Adipocyte (in vitro differentiated cells): ENCODE results near the gene TSEN54.
A peak's percentile ranks its signal among the peaks of the same experiment; 100 is the strongest.

Source experiments
- DNase-seq: peaks from one replicate; pipeline ENCODE4 v3.0.0-alpha.2; 2015; ENCODE audit warnings: low read depth
- H3K27me3 ChIP-seq: replicated peaks from 2 replicates; pipeline ENCODE4 v1.7.0; 2013; ENCODE audit warnings: mild to moderate bottlenecking, low read length, moderate library complexity; ENCODE audit not compliant: control insufficient read depth, insufficient read depth
- H3K36me3 ChIP-seq: 2 replicates; pipeline ENCODE4 v1.7.0; 2013; ENCODE audit warnings: low read length, mild to moderate bottlenecking, moderate library complexity; ENCODE audit not compliant: control insufficient read depth, insufficient read depth, severe bottlenecking
- H3K4me1 ChIP-seq: 2 replicates; pipeline ENCODE4 v1.7.0; 2013; ENCODE audit warnings: mild to moderate bottlenecking, low read length, moderate library complexity; ENCODE audit not compliant: control insufficient read depth, insufficient read depth
- H3K4me3 ChIP-seq: 2 replicates; pipeline ENCODE4 v1.7.0; 2013; ENCODE audit warnings: mild to moderate bottlenecking, low read length, moderate library complexity
- H3K9ac ChIP-seq: 2 replicates; pipeline ENCODE4 v1.7.0; 2013; ENCODE audit warnings: mild to moderate bottlenecking, low read length, moderate library complexity
- H3K9me3 ChIP-seq: 2 replicates; pipeline ENCODE4 v1.7.0; 2013; ENCODE audit warnings: mild to moderate bottlenecking, low read length, moderate library complexity; ENCODE audit not compliant: control insufficient read depth

The TSEN54 gene

DNA sequence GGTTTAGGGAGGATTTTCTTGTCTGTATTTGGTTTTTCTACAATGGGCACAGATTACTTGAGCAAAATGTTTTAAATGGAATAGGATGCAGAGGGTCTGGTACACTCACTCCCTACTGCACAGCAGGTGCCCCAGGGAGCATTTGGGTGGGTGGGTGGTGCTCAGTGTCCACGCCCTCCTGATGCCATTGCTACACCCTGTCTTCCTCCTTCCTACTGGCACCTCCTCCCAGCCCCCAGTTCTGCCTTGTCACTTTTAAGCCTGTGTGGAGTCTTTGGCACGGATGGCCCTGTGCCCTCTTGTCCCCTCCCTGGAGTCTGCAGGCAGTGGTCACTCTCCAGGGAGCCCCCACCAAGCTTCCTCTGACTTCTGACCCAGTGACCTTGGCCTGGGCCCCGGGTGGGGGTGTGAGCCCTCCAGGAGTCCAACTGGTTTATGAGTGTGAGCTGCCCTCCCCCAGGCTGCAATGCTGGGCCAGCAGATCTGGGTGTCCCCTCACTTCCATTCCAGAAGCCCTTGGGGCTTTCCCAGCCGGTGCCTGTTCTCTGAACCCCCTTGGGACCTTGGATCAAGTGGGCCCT, 24.7 kb downstream of the TSEN54 start:
- Histone ChIP-seq H3K27me3 (peaks cover 56% of the 10 kb centered on the region), H3K4me3 (no peak overlapping the region), H3K4me1 (no peaks in the 10 kb centered on the region), H3K36me3 (no peaks in the 10 kb centered on the region), H3K9me3 (no peaks in the 10 kb centered on the region), H3K9ac (no peak overlapping the region)
- DNase-seq, result no peak

DNA sequence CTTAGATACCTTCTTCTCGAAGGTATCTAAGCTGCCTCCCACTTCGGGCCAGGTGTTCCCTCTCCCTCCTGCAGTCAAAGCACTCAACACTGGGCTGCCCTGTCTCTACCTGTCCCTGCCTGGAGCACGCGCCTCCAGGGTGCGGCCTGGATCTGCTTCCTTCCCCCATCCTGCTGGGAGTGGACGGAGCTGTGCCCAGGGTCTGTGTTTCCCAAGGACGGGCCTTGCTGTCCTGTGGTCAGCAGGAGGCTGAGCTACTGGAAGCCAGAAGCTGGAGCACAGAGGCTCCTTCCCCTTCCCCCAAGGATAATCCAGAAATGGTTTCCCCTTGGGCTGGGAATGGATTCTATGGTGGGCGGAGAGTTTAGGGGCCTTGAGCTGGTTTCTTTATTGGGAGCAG, 25.9 kb downstream of the TSEN54 start:
- H3K9ac ChIP-seq, result no peak overlapping the region
- H3K36me3 ChIP-seq, result no peaks in the 10 kb centered on the region
- H3K4me3 ChIP-seq, result no peak overlapping the region
- peaks cover 58% of the 10 kb centered on the region for H3K27me3 ChIP-seq
- no peaks in the 10 kb centered on the region for H3K4me1 ChIP-seq
- no peaks in the 10 kb centered on the region for H3K9me3 ChIP-seq
- DNase-seq, result no peak

DNA sequence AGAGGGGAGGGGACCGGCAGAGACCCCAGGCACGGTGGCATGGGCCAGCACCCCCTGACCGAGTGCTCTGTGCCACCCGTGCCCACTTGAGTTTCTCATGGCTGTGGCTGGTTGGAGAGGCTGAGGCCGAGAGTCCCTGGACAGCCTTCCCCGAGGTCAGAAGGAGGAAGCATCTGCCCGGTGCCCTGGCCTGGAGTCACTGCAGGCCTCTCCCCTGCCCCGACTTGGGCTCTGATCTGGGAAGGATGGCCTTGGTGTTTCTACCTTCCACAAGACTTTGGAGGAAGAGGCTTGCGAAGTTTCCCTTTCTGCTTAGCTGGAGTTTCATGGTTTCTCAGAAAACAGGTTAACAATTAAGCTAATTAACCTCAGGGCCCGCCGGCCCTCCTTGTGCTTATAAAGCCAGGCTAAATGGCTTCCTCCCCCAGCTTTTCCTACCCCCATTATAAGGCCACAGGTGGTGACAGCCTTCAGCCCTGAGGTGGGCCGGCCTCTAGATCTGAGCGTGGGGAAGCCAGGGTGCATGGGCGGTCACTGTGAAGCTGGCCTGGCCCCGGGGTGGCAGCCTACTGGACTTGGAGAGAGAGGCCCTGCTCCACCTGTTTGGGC, 26.5 kb downstream of the TSEN54 start:
- H3K4me1 ChIP-seq, result no peaks in the 10 kb centered on the region
- H3K9ac ChIP-seq, result no peak overlapping the region
- H3K4me3 ChIP-seq, result no peak overlapping the region
- H3K36me3 ChIP-seq, result no peaks in the 10 kb centered on the region
- H3K9me3 ChIP-seq, result no peaks in the 10 kb centered on the region
- peaks cover 61% of the 10 kb centered on the region for H3K27me3 ChIP-seq
- DNase-seq, result no peak

DNA sequence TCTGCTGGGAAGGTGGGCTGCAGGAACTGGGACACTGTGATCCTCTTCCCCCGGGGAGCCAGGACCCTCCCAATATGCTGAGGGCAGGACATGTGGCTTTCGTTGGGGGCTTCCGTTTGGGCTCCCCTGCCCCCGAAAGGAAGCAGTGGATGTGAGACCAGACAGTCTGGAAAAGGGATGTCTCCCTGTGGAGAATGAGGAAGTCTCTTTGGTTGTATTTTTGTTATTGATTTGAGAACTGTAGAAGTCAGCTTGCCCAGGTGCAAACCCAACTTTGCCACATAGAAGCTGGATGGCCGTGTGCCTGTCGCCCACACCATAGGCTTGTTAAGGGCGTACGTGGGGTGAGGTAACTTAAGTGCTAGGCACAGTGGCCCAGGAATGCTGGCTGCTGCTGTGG, 27.9 kb downstream of the TSEN54 start:
- H3K27me3 ChIP-seq, result peaks cover 61% of the 10 kb centered on the region
- H3K36me3 ChIP-seq, result no peaks in the 10 kb centered on the region
- H3K9me3 ChIP-seq, result no peaks in the 10 kb centered on the region
- no peak overlapping the region for H3K4me3 ChIP-seq
- no peaks in the 10 kb centered on the region for H3K4me1 ChIP-seq
- no peak for DNase-seq
- no peak overlapping the region for H3K9ac ChIP-seq

DNA sequence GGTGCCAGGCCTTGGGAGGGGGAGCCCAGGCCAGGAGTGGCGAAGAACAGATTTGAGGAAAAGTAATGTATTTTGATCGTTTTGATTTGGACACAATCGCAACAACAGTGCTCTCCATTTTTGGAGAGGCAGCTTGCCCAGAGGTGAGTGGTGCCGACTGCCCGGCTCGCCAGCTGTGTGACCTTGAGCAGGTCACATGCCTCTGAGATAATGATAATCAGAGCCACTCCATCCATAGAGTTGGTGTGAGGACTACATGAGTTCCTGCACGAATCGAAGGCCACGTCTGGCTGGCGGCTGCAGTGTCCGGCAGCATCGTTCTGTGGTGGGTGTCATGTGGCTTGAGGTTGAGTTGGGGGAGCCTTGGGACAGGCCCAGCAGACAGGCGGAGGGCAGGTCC, 29.9 kb downstream of the TSEN54 start:
- Histone ChIP-seq H3K27me3 (peaks cover 59% of the 10 kb centered on the region), H3K4me3 (no peak overlapping the region), H3K36me3 (no peaks in the 10 kb centered on the region), H3K9ac (no peak overlapping the region), H3K4me1 (no peaks in the 10 kb centered on the region), H3K9me3 (no peaks in the 10 kb centered on the region)
- DNase-seq, result no peak

DNA sequence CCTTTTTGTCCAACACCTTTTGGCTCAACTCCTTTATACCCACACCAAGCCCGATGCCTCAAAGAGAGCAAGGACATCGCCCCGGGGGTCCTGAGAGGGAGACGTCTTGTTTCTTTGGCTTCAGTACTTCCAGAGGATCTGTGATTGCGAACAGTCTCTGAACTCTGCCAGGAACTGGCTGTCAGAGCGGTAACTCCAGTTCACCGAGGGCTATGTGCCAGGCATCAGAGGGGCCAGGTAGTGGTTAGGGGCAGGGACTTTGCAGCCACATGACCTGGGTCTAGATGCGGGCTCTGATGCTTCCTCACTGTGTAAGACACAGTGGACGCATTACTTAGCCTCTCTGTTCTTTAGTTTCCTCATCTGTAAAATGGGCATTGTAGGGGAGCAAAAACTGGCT, 30.8 kb downstream of the TSEN54 start:
- no peak overlapping the region for H3K9ac ChIP-seq
- no peak overlapping the region for H3K4me3 ChIP-seq
- peaks cover 56% of the 10 kb centered on the region for H3K27me3 ChIP-seq
- no peak for DNase-seq
- no peaks in the 10 kb centered on the region for H3K36me3 ChIP-seq
- no peaks in the 10 kb centered on the region for H3K4me1 ChIP-seq
- no peaks in the 10 kb centered on the region for H3K9me3 ChIP-seq

DNA sequence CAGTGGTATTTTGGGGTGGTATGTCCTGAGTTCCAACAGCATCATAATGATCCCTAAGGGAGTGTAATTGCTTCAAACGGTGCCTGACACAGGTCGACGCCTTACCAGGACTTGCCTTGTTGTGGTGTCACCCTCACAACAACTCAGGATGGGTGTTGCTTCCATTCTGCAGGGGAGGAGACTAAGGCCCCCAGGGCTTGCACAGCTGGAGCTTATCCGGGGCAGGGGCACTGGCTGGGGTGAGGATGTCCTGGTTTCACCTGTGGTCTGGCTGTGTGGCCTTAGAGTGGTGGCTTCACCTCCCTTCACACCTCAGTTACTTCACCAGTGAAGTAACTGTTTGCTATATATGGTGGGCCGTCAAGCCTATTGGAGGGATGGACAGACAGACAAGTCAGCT, 32.5 kb downstream of the TSEN54 start:
- no peaks in the 10 kb centered on the region for H3K9me3 ChIP-seq
- no peaks in the 10 kb centered on the region for H3K36me3 ChIP-seq
- H3K4me3 ChIP-seq, result no peak overlapping the region
- no peak for DNase-seq
- peaks cover 43% of the 10 kb centered on the region for H3K27me3 ChIP-seq
- H3K9ac ChIP-seq, result no peak overlapping the region
- H3K4me1 ChIP-seq, result no peaks in the 10 kb centered on the region

DNA sequence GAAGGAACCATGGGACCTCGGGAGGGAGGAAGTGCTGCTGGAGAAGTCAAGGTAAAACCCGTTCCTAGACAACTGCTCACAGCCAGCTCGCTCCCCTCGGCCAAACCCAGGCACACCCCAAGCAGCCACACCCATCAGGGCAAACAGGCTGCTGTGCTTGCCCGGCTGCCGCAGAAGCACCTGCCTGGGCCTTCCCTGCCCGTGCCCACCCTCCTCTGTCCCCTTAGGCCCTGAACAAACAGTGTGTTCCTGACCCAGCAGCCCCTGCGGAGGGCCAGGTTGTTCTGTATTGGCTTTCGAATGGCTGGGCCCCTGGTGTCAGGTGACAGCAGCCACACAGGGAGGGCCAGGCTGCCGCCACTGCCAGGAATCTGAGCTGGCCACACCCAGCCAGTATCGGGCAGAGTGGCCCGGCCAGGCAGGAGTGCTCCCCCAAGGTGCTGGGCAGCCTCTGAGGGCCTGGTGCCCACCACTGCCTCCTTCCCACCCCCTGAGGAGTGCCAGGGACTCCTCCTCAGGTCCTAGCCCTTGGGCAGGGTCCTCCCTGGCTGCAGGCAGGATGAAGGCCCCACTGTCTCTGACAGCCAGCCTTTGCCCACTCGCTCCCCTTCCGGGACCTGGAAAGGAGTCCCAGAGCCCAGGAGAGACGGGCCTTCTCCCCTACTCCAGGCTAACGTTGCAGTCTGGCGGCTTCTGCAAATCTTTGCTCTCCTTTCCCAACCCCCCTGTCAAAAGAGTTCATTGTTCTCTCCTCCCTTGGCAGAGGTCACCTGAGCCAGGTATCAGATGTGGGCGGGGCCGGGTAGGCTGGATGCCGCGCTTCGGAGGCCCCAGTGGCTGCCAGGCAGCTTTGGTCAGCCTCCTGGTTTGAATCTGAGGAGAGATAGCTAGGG, 33.2 kb downstream of the TSEN54 start:
- H3K4me1 ChIP-seq, result no peaks in the 10 kb centered on the region
- no peaks in the 10 kb centered on the region for H3K36me3 ChIP-seq
- no peaks in the 10 kb centered on the region for H3K9me3 ChIP-seq
- no peak for DNase-seq
- peaks cover 36% of the 10 kb centered on the region for H3K27me3 ChIP-seq
- no peak overlapping the region for H3K9ac ChIP-seq
- no peak overlapping the region for H3K4me3 ChIP-seq

DNA sequence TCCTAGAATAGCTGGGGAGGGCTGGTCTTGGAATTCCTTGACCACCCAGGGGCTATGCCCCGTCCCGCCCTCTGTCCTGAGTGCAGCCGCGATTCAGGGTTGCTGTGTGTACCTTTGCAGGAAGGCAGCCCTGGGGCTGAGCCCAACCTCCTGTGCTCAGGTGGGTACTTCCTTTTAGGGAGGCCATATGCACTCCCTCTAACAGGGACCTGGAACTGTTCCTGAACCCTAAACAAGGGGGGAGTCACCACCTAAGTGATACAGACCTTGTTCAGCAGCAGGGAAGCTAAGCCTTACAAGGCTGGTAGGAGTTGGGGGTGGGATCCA, 33.8 kb downstream of the TSEN54 start:
- Histone ChIP-seq H3K9me3 (no peaks in the 10 kb centered on the region), H3K4me1 (no peaks in the 10 kb centered on the region), H3K4me3 (no peak overlapping the region), H3K9ac (no peak overlapping the region), H3K27me3 (peaks cover 32% of the 10 kb centered on the region), H3K36me3 (no peaks in the 10 kb centered on the region)
- DNase-seq, result no peak

DNA sequence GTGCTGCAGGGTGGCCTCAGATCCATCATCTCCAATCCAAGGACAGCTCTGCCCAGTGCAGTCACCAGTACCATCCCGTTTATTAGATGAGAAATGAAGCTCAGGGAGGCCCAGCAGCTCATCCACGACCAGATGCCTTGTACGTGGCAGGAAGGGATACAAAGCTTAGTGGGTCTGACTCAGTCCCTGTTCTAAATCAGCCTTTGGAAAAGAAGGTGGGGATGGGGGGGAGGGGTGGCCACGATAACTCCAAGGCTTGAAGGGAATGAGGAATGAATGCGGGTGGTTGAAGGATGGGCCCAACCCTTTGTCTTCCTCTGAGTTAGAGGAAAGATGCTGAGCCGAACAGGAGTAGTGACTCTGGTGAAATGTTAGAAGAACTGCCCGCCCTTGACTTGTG, 34.9 kb downstream of the TSEN54 start:
- H3K9ac ChIP-seq, result no peak overlapping the region
- no peak overlapping the region for H3K4me3 ChIP-seq
- no peaks in the 10 kb centered on the region for H3K4me1 ChIP-seq
- no peaks in the 10 kb centered on the region for H3K36me3 ChIP-seq
- DNase-seq, result no peak
- H3K27me3 ChIP-seq, result peaks cover 20% of the 10 kb centered on the region
- H3K9me3 ChIP-seq, result no peaks in the 10 kb centered on the region

DNA sequence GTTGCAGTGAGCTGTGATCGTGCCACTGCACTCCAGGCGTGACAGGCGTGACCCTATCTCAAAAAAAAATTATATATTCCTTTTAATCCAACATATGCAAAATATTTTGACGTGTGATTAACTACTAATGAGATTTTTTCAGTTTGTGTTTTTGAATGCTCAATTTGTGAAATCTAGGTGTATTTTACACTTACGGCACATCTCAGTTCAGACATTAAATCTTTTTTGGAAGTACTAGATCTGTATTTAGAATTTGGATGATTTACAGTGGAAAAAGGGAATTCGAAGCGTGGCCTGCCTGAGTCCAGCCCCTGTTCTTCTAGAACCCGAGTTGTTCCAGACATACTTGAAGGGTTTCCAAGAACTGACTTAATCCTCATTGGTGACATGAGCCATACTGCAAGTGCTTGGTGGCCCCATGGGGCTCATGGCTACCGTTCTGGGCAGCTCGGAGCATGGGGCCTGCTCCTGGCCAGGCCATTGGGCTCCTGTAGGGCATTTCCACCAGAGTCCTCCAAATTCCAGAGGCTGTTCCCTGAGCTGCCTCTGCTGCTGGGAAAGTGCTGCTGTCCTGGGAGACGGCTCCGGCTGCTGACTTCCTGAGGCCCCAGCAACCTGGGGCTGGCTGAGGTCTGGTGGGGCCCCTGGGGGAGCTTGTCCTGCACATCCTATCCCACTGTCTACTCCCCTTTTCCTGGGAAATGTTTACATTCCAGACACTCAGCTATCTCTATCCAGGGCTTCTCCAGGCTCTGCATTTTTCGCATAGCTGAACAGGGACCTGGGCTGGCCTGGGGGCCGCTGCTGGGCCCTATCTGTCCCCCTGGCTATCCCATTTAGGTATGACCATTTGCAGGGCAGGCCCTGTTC, 36.3 kb downstream of the TSEN54 start:
- Histone ChIP-seq H3K9me3 (no peaks in the 10 kb centered on the region), H3K36me3 (no peaks in the 10 kb centered on the region), H3K4me1 (peaks cover 5% of the 10 kb centered on the region), H3K9ac (no peak overlapping the region), H3K27me3 (peaks cover 14% of the 10 kb centered on the region), H3K4me3 (no peak overlapping the region)
- DNase-seq, result peak; percentile 22
